Fibroblast of the aortic adventitia (primary cell): ENCODE measurements around the gene ZNF837. TPM values are rescaled to one million over a fixed set of nuclear protein-coding genes. Genes with fewer than 3 reads are reported as not detected.
"Not testable (repeated sequence)": the region's sequence is repeated elsewhere in the genome, so short reads cannot be mapped to it uniquely, and the experiment has no call there.

Experiments used
- DNase-seq: peaks from one replicate; pipeline ENCODE4 v3.0.0-alpha.2; 2010; ENCODE audit warnings: low read depth
- H3K4me3 ChIP-seq: 2 replicates; pipeline ENCODE4 v1.5.1; 2011; ENCODE audit warnings: low read depth, mild to moderate bottlenecking, control low read depth, low read length, moderate library complexity
- total RNA-seq: library from RNA; depleted of rRNA; stranded (reverse); fragments of >200 nt; gene quantifications from 2 replicates; pipeline ENCODE4 v1.2.3, GENCODE V29; 2012; ENCODE audit warnings: low replicate concordance
- TF ChIP-seq, protein P1 (sequence below): IDR thresholded peaks from 2 replicates; pipeline ENCODE4 v1.5.1; 2011; ENCODE audit warnings: mild to moderate bottlenecking, low read length, control low read depth, inconsistent platforms; ENCODE audit not compliant: insufficient read depth

Gene ZNF837
- total RNA-seq, 1 donor: 2.6 TPM

DNA sequence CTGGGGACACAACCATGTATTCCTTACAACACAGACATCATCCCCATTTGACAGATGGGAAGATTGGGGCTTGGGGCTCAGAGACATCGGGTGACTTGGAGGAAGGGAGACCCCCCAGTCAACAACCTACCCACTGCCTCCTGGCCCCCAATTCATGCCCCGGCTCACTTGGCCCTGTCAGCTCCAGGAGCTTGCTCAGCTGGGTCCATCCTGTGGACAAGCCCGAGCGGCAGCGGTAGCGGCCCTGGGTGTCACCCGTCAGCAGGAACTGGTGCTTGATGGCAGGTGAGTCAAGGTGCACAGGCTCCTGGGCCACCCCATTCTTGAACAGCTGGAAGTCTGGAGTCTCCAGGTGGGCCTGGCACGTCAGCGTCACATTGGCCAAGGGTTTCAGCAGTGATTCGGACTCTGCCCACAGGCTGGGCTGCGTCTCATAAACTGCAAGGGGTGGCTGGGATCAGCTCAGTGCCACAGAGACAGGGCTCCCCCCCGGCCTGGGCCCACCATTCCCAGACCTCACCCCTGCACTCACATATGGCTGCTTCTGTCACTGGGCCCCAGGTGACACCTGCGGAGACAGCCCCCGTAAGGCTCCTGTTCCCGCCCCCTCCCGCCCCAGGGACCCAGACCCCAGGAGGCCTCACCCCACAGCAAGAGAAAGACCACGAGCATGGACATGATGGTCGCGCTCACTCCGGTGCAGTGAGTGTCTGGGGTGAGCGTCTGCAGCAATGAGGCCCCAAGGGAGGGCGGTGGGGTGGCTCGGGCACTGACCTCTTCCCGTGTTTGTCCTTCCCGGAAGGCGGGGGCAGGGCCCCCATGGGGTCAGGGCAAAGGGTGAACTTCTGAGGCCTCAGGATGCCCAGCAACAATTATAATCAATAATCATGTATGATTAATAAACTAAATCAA, 27.8 kb downstream of the ZNF837 start, which contains the start of gene A1BG:
Gene A1BG (minus strand): TSS at position 733 of the 912 bp plus-strand sequence. CDS start 55 bp downstream, at position 678.
- no peak for DNase-seq
- TF ChIP-seq, protein P1, sequence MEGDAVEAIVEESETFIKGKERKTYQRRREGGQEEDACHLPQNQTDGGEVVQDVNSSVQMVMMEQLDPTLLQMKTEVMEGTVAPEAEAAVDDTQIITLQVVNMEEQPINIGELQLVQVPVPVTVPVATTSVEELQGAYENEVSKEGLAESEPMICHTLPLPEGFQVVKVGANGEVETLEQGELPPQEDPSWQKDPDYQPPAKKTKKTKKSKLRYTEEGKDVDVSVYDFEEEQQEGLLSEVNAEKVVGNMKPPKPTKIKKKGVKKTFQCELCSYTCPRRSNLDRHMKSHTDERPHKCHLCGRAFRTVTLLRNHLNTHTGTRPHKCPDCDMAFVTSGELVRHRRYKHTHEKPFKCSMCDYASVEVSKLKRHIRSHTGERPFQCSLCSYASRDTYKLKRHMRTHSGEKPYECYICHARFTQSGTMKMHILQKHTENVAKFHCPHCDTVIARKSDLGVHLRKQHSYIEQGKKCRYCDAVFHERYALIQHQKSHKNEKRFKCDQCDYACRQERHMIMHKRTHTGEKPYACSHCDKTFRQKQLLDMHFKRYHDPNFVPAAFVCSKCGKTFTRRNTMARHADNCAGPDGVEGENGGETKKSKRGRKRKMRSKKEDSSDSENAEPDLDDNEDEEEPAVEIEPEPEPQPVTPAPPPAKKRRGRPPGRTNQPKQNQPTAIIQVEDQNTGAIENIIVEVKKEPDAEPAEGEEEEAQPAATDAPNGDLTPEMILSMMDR: no peak
- no peak within 1 kb of the TSS for H3K4me3 ChIP-seq

DNA sequence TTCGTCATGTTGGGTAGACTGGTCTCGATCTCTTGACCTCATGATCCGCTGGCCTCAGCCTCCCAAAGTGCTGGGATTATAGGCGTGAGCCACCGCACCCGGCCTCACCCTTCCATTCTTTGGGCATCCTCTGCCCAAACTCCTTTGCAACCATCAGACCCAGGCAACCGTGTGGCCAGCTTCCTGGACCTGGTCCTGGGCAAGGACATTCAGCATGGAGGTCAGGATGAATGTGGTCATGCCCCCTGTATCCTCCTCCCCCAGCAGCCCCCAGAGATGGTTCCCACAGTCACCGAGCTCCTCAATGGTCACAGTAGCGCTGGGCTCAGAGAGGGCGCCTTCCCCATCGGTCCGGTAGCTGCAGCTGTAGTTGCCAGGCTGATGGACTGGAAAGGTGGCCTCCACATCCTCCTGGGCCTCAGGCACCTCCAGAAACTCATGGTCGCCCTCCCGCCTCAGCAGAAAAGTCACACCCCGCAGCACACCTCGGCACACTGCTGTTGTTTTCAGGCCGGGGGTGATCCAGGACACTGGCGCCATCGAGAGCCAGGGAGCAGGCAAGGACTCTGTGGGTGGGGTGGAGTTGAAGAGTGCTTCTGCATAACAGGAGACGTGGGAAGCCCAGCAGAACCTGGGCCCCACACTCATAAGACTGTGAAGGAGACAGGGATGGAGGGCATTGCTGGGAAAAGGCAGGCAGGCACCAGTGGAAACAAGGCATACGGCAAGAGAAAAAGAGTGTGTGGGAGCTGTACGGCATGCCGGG, 28.7 kb downstream of the ZNF837 start:
- TF ChIP-seq, protein P1: no peak
- no peak overlapping the region for H3K4me3 ChIP-seq
- no peak for DNase-seq

DNA sequence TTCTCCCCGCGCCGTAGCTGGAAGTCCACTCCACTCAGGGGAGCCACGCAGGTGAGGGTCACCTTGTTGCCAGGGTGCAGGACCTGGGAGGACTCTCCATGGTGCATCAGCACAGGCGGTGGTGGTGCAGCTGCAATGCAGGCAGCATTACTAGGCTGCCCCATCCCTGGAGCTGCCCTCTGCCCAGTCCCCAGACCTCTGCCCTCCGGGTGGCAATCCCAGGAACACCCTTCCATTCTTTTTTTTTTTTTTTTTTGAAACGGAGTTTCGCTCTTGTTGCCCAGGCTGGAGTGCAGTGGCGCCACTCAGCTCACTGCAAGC, 29.3 kb downstream of the ZNF837 start:
- H3K4me3 ChIP-seq: no peak overlapping the region
- TF ChIP-seq, protein P1: no peak
- no peak for DNase-seq

DNA sequence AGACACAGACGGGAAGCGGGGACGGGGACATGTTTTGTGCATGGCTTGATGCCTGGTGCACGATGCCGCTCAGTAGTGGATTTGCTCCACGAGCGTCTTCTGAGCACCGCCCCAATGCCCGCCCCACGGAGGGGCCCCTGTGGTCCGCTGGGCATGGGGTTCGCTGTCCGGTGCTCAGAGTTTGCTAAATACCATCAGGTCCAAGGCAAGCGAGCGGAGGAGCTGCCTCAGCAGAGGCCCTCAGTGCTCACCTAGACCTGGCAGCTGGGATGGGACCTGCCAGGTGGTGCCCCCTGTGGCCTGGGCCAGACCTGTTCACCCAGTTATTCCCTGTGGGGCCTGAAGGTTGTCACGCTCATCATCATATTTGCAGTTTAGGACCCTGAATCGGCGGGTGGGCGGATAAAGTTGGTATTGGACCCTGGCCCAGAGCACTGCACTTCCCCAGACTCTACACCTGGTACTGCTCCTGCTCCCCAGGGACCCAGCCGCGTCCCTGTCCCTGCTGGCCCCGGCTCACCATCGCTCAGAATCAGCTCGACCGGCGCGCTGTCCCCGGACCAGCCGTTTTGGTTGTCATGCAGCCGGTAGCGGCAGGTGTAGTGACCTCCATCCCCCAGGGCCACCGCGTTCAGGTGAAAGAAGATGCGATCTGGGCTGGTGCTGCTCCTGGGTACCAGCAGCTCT, 29.8 kb downstream of the ZNF837 start:
- TF ChIP-seq, protein P1: no peak
- DNase-seq: no peak
- no peak overlapping the region for H3K4me3 ChIP-seq

DNA sequence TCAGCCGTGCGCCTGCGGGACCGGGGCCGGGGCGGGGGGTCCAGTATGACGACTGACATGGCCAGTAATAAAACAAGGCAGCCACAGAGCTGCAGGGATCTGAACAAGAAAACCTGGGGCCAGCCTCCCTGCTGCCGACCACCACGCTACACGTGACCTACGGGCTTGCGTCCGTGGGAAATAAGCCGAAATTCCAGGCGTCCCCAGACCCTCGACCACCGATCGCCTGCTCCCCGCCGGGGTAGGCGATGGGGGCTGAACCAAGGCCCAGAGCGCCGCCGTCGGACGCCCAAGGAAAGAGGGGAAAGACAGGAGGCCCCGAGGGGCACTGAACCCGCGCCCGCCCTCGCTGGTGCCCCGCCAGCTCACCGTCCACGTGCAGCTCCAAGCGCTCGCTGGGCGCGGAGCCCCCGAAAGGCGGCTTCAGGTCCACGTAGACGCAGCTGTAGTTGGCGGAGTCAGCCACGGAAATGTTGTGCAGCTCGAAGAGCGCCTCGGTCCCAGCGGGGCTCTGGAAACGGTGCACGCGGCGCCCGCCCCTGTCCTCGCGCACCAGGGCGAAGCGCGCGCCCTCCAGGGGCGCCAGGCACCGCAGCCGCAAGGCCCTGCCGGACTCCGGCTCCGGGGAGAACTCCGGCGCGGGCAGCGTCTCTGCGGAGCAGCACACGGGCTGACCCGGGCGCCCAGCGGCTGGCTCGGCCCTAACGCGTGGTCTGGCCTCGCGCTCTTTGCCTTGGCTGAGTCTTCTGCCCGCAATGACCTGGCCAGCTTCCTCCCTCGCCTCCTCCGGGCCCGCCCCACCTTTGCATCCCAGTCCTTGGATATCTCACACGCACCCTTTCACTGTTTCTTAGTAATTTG, 30.6 kb downstream of the ZNF837 start:
- H3K4me3 ChIP-seq: no peak overlapping the region
- DNase-seq: peak; percentile 7
- TF ChIP-seq, protein P1: no peak

DNA sequence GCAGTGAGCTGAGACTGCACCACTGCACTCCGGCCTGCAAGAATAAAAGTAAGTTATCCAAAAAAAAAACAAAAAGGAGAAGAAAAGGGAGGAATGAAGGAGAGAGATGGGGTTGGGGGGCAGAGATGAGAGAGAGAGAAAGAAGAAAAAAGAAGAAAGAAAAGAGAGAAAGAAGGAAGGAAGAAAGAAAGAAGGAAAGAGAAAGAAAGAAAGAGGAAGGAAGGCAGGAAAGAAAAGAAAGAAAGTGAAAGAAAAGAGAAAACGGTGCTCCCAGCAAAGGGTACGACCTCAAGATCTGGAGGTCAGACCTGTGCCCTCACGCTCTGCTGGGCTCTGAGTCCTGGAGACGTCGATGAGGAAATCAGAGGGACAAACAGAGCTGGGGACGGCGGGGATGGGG, 31.2 kb downstream of the ZNF837 start:
- DNase-seq: no peak
- H3K4me3 ChIP-seq: no peak overlapping the region
- TF ChIP-seq, protein P1: no peak

DNA sequence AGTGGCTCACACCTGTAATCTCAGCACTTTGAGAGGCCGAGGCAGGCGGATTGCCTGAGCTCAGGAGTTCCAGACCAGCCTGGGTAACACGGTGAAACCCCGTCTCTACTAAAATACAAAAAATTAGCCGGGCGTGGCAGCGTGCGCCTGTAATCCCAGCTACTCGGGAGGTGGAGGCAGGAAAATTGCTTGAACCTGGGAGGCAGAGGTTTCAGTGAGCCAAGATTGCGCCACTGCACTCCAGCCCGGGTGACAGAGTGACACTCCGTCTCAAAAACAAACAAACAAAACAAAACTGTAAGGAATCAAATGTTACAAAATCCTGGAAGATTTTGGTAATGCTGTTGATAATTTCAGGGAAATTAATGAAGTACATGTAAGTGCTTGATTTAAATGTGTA, 32.8 kb downstream of the ZNF837 start:
- peak overlapping the region; percentile 72 for H3K4me3 ChIP-seq
- DNase-seq: not testable (repeated sequence)
